ENCODE data around the gene ROPN1L. TPM values are rescaled to one million over a fixed set of nuclear protein-coding genes. Genes with fewer than 3 reads are reported as not detected.

ROPN1L gene
- total RNA-seq, 1 experiment from 2014 or later, result not detected

GRCh38 chr5:10464173-10464572 lies 22.5 kb downstream of the ROPN1L start:
- Histone ChIP-seq H3K9me2 (replicated peaks; ENCODE audit: insufficient read depth, low read length) (no peaks in the 10 kb centered on the region), H3K79me2 (ENCODE audit: low read length) (no peaks in the 10 kb centered on the region), H3K4me1 (ENCODE audit: low read length) (no peaks in the 10 kb centered on the region), H3K27me3 (ENCODE audit: low read length) (no peaks in the 10 kb centered on the region), H3K4me2 (ENCODE audit: low read depth, low read length, poor library complexity, severe bottlenecking) (no peak overlapping the region), H2AFZ (ENCODE audit: low read length) (no peak overlapping the region), H4K20me1 (ENCODE audit: insufficient read depth, low read depth, low read length) (no peaks in the 10 kb centered on the region), H3K27ac (ENCODE audit: low read length) (no peak overlapping the region), H3K9ac (ENCODE audit: low read length) (no peak overlapping the region), H3K36me3 (ENCODE audit: insufficient read depth, low read length) (no peaks in the 10 kb centered on the region), H3K4me3 (ENCODE audit: low read length) (no peak overlapping the region), H3K9me3 (ENCODE audit: low read length) (no peaks in the 10 kb centered on the region)
- no peak for DNase-seq

GRCh38 chr5:10465726-10466125 lies 24.0 kb downstream of the ROPN1L start:
- Histone ChIP-seq H3K27ac (ENCODE audit: low read length) (no peak overlapping the region), H3K79me2 (ENCODE audit: low read length) (no peaks in the 10 kb centered on the region), H3K9me3 (ENCODE audit: low read length) (no peaks in the 10 kb centered on the region), H3K4me1 (ENCODE audit: low read length) (no peaks in the 10 kb centered on the region), H3K9ac (ENCODE audit: low read length) (no peak overlapping the region), H3K36me3 (ENCODE audit: insufficient read depth, low read length) (no peaks in the 10 kb centered on the region), H3K4me2 (ENCODE audit: low read depth, low read length, poor library complexity, severe bottlenecking) (no peak overlapping the region), H3K9me2 (replicated peaks; ENCODE audit: insufficient read depth, low read length) (no peaks in the 10 kb centered on the region), H3K4me3 (ENCODE audit: low read length) (no peak overlapping the region), H4K20me1 (ENCODE audit: insufficient read depth, low read depth, low read length) (no peaks in the 10 kb centered on the region), H3K27me3 (ENCODE audit: low read length) (no peaks in the 10 kb centered on the region), H2AFZ (ENCODE audit: low read length) (no peak overlapping the region)
- DNase-seq, result no peak

- Histone ChIP-seq H3K9me2 (replicated peaks; ENCODE audit: insufficient read depth, low read length) (no peaks in the 10 kb centered on the region), H3K36me3 (ENCODE audit: insufficient read depth, low read length) (no peaks in the 10 kb centered on the region), H3K4me3 (ENCODE audit: low read length) (no peak overlapping the region), H3K4me2 (ENCODE audit: low read depth, low read length, poor library complexity, severe bottlenecking) (no peak overlapping the region), H2AFZ (ENCODE audit: low read length) (no peak overlapping the region), H3K27ac (ENCODE audit: low read length) (no peak overlapping the region), H3K9me3 (ENCODE audit: low read length) (no peaks in the 10 kb centered on the region), H3K4me1 (ENCODE audit: low read length) (no peaks in the 10 kb centered on the region), H4K20me1 (ENCODE audit: insufficient read depth, low read depth, low read length) (no peaks in the 10 kb centered on the region), H3K27me3 (ENCODE audit: low read length) (no peaks in the 10 kb centered on the region), H3K9ac (ENCODE audit: low read length) (no peak overlapping the region), H3K79me2 (ENCODE audit: low read length) (no peaks in the 10 kb centered on the region)
- DNase-seq, result no peak
Measured at GRCh38 chr5:10466446-10467073, 24.9 kb downstream of the ROPN1L start.

GRCh38 chr5:10467281-10468198 lies 25.9 kb downstream of the ROPN1L start:
- Histone ChIP-seq H3K4me3 (ENCODE audit: low read length) (no peak overlapping the region), H3K9ac (ENCODE audit: low read length) (no peak overlapping the region), H3K9me2 (replicated peaks; ENCODE audit: insufficient read depth, low read length) (no peaks in the 10 kb centered on the region), H3K9me3 (ENCODE audit: low read length) (no peaks in the 10 kb centered on the region), H4K20me1 (ENCODE audit: insufficient read depth, low read depth, low read length) (no peaks in the 10 kb centered on the region), H3K27me3 (ENCODE audit: low read length) (no peaks in the 10 kb centered on the region), H3K36me3 (ENCODE audit: insufficient read depth, low read length) (no peaks in the 10 kb centered on the region), H3K4me1 (ENCODE audit: low read length) (no peaks in the 10 kb centered on the region), H3K27ac (ENCODE audit: low read length) (no peak overlapping the region), H2AFZ (ENCODE audit: low read length) (no peak overlapping the region), H3K4me2 (ENCODE audit: low read depth, low read length, poor library complexity, severe bottlenecking) (no peak overlapping the region), H3K79me2 (ENCODE audit: low read length) (no peaks in the 10 kb centered on the region)
- no peak for DNase-seq

- no peaks in the 10 kb centered on the region for H3K27me3 ChIP-seq (ENCODE audit: low read length)
- H3K79me2 ChIP-seq (ENCODE audit: low read length), result no peaks in the 10 kb centered on the region
- DNase-seq, result no peak
- H3K9me2 ChIP-seq (replicated peaks; ENCODE audit: insufficient read depth, low read length), result no peaks in the 10 kb centered on the region
- H3K4me2 ChIP-seq (ENCODE audit: low read depth, low read length, poor library complexity, severe bottlenecking), result no peak overlapping the region
- no peak overlapping the region for H3K9ac ChIP-seq (ENCODE audit: low read length)
- H2AFZ ChIP-seq (ENCODE audit: low read length), result no peak overlapping the region
- H3K27ac ChIP-seq (ENCODE audit: low read length), result no peak overlapping the region
- H3K36me3 ChIP-seq (ENCODE audit: insufficient read depth, low read length), result no peaks in the 10 kb centered on the region
- H4K20me1 ChIP-seq (ENCODE audit: insufficient read depth, low read depth, low read length), result no peaks in the 10 kb centered on the region
- H3K4me1 ChIP-seq (ENCODE audit: low read length), result no peaks in the 10 kb centered on the region
- no peaks in the 10 kb centered on the region for H3K9me3 ChIP-seq (ENCODE audit: low read length)
- H3K4me3 ChIP-seq (ENCODE audit: low read length), result no peak overlapping the region
Measured at GRCh38 chr5:10468256-10468655, 26.6 kb downstream of the ROPN1L start.

- Histone ChIP-seq H3K27me3 (ENCODE audit: low read length) (no peaks in the 10 kb centered on the region), H3K9ac (ENCODE audit: low read length) (no peak overlapping the region), H4K20me1 (ENCODE audit: insufficient read depth, low read depth, low read length) (no peaks in the 10 kb centered on the region), H3K9me2 (replicated peaks; ENCODE audit: insufficient read depth, low read length) (no peaks in the 10 kb centered on the region), H2AFZ (ENCODE audit: low read length) (no peak overlapping the region), H3K27ac (ENCODE audit: low read length) (no peak overlapping the region), H3K4me3 (ENCODE audit: low read length) (no peak overlapping the region), H3K79me2 (ENCODE audit: low read length) (no peaks in the 10 kb centered on the region), H3K36me3 (ENCODE audit: insufficient read depth, low read length) (no peaks in the 10 kb centered on the region), H3K4me2 (ENCODE audit: low read depth, low read length, poor library complexity, severe bottlenecking) (no peak overlapping the region), H3K4me1 (ENCODE audit: low read length) (no peaks in the 10 kb centered on the region), H3K9me3 (ENCODE audit: low read length) (no peaks in the 10 kb centered on the region)
- no peak for DNase-seq
Measured at GRCh38 chr5:10469253-10470050, 27.8 kb downstream of the ROPN1L start.

- Histone ChIP-seq H3K27ac (ENCODE audit: low read length) (no peak overlapping the region), H3K36me3 (ENCODE audit: insufficient read depth, low read length) (no peaks in the 10 kb centered on the region), H4K20me1 (ENCODE audit: insufficient read depth, low read depth, low read length) (no peaks in the 10 kb centered on the region), H3K79me2 (ENCODE audit: low read length) (no peaks in the 10 kb centered on the region), H3K4me1 (ENCODE audit: low read length) (no peaks in the 10 kb centered on the region), H3K9me3 (ENCODE audit: low read length) (no peaks in the 10 kb centered on the region), H3K4me2 (ENCODE audit: low read depth, low read length, poor library complexity, severe bottlenecking) (no peak overlapping the region), H3K9ac (ENCODE audit: low read length) (no peak overlapping the region), H2AFZ (ENCODE audit: low read length) (no peak overlapping the region), H3K27me3 (ENCODE audit: low read length) (no peaks in the 10 kb centered on the region), H3K9me2 (replicated peaks; ENCODE audit: insufficient read depth, low read length) (no peaks in the 10 kb centered on the region), H3K4me3 (ENCODE audit: low read length) (no peak overlapping the region)
- DNase-seq, result no peak
Measured at GRCh38 chr5:10470669-10471068, 29.0 kb downstream of the ROPN1L start.

GRCh38 chr5:10471677-10472076 lies 30.0 kb downstream of the ROPN1L start:
- H3K4me2 ChIP-seq (ENCODE audit: low read depth, low read length, poor library complexity, severe bottlenecking), result no peak overlapping the region
- no peak for DNase-seq
- no peak overlapping the region for H3K27ac ChIP-seq (ENCODE audit: low read length)
- no peaks in the 10 kb centered on the region for H3K4me1 ChIP-seq (ENCODE audit: low read length)
- no peak overlapping the region for H3K9ac ChIP-seq (ENCODE audit: low read length)
- H3K4me3 ChIP-seq (ENCODE audit: low read length), result no peak overlapping the region
- no peaks in the 10 kb centered on the region for H3K27me3 ChIP-seq (ENCODE audit: low read length)
- no peaks in the 10 kb centered on the region for H3K9me3 ChIP-seq (ENCODE audit: low read length)
- no peaks in the 10 kb centered on the region for H3K79me2 ChIP-seq (ENCODE audit: low read length)
- no peaks in the 10 kb centered on the region for H4K20me1 ChIP-seq (ENCODE audit: insufficient read depth, low read depth, low read length)
- H3K9me2 ChIP-seq (replicated peaks; ENCODE audit: insufficient read depth, low read length), result no peaks in the 10 kb centered on the region
- H2AFZ ChIP-seq (ENCODE audit: low read length), result no peak overlapping the region
- no peaks in the 10 kb centered on the region for H3K36me3 ChIP-seq (ENCODE audit: insufficient read depth, low read length)
